ENCODE data around the gene DPF3. TPM values are rescaled to one million over a fixed set of nuclear protein-coding genes. Genes with fewer than 3 reads are reported as not detected.

Gene DPF3
- total and polyA plus RNA-seq, 9 of the 15 experiments (the other 6 are each of a cell fraction or from before 2014, with no cell fraction given) = 0.21 to 4.9 (median 1.2) TPM

DNA sequence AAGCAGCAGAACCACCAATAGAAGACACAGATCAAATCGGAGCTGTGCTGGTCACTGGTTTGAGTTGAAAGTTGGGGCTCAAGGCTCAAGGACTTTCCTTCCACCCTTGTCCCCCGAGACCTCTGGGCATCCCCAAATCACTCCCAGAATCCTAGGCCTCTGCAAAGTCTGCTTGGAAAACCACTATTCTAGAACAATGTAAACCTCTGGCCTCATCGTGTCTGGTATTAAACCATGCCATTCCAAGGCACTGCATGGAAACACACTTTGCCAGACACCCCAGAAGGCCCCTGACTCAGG, 288.0 kb downstream of the DPF3 start (continued):
- TF ChIP-seq, protein P1, sequence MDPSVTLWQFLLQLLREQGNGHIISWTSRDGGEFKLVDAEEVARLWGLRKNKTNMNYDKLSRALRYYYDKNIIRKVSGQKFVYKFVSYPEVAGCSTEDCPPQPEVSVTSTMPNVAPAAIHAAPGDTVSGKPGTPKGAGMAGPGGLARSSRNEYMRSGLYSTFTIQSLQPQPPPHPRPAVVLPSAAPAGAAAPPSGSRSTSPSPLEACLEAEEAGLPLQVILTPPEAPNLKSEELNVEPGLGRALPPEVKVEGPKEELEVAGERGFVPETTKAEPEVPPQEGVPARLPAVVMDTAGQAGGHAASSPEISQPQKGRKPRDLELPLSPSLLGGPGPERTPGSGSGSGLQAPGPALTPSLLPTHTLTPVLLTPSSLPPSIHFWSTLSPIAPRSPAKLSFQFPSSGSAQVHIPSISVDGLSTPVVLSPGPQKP (CRISPR knock-in tag; IDR thresholded peaks at IDR 0.05) = no peak
- TF ChIP-seq, protein P2, sequence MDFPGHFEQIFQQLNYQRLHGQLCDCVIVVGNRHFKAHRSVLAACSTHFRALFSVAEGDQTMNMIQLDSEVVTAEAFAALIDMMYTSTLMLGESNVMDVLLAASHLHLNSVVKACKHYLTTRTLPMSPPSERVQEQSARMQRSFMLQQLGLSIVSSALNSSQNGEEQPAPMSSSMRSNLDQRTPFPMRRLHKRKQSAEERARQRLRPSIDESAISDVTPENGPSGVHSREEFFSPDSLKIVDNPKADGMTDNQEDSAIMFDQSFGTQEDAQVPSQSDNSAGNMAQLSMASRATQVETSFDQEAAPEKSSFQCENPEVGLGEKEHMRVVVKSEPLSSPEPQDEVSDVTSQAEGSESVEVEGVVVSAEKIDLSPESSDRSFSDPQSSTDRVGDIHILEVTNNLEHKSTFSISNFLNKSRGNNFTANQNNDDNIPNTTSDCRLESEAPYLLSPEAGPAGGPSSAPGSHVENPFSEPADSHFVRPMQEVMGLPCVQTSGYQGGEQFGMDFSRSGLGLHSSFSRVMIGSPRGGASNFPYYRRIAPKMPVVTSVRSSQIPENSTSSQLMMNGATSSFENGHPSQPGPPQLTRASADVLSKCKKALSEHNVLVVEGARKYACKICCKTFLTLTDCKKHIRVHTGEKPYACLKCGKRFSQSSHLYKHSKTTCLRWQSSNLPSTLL (IDR thresholded peaks at IDR 0.05) = no peak
- TF ChIP-seq YBX1 (IDR thresholded peaks at IDR 0.05) = no peak

DNA sequence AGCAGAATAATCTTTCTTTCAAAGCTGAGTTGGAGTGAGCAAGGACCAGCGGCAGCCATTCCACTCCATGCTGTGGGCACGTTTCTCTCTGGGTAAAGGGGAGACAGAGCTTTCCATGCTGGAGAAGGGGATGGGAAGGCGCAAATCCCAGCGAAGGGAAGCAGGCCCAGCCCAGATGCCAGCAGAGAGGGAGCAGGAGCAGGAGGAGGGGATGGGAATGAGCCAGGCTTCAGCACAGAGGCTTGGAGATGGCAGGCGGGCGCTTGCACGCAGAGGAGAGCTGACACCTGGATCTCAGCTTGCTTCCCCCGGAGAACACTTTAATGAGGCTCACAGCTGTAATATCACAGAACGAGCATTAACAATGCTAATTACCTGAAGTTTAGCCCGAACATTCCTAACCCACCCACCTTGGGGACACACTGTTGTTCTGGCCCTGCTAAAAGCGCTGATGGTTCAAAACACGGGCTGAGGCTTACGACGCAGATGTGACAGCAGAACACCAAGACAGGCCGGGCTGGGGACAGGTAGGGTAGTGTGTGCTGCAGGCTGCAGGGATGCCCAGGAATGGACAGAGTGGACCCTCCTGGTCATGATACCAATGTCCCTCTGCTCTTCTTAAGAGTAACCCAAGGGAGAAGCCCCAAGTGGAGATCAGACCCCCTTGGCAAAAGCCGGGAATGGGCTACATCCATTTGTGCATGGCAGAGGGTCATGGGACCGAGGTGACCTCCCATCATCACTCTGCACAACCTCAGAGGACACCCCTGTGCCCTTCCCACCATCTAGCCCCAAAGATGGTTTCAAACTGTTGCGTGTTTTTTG, 288.6 kb downstream of the DPF3 start:
- Histone ChIP-seq H4K20me1 (replicated peaks; ENCODE audit: control insufficient read depth, insufficient read depth, low read length) (no peaks in the 10 kb centered on the region), H3K27me3 (ENCODE audit: control insufficient read depth in 2 of 2, insufficient read depth in 2 of 2, low read length in 2 of 2) (peaks cover 8 to 39% of the 10 kb centered on the region in 2 experiments), H3K36me3 (ENCODE audit: control insufficient read depth, insufficient read depth, low read length) (no peaks in the 10 kb centered on the region), H3K4me3 (no peak overlapping the region), H3K79me2 (ENCODE audit: control insufficient read depth, insufficient read depth, low read length) (no peaks in the 10 kb centered on the region), H3K9me3 (replicated peaks; ENCODE audit: control insufficient read depth, insufficient read depth, low read depth, low read length) (no peaks in the 10 kb centered on the region), H3K4me1 (replicated peaks in 1 of 2; ENCODE audit: control insufficient read depth in 2 of 2, insufficient read depth in 2 of 2, low read length in 2 of 2) (peaks cover 0 to 5% of the 10 kb centered on the region in 2 experiments; a peak in 1 of 5 replicates), H3K9me1 (ENCODE audit: control insufficient read depth, insufficient read depth, low read length) (no peaks in the 10 kb centered on the region), H3K4me2 (ENCODE audit: insufficient read depth, low read length) (no peak overlapping the region), H3K27ac (ENCODE audit: extremely low read depth, low read depth, low read length) (no peak overlapping the region), H2AFZ (ENCODE audit: low read depth, low read length) (no peak overlapping the region), H3K9ac (ENCODE audit: insufficient read depth in 1 of 2, low read depth in 2 of 2, low read length in 2 of 2) (no peak overlapping the region)
- WGBS (ENCODE audit: insufficient coverage, low coverage, missing lambda C conversion rate) = 0% methylated on average over 14 of the region's 18 CpGs
- CTCF ChIA-PET (ENCODE audit: low intra/inter-chr PET ratio) = no interaction called here
- no TSS peak for BruUV-seq (replicated peaks)
- in situ Hi-C loops (cut with MboI) = no loop called here
- FAIRE-seq = no peak
- TF ChIP-seq, protein P3, sequence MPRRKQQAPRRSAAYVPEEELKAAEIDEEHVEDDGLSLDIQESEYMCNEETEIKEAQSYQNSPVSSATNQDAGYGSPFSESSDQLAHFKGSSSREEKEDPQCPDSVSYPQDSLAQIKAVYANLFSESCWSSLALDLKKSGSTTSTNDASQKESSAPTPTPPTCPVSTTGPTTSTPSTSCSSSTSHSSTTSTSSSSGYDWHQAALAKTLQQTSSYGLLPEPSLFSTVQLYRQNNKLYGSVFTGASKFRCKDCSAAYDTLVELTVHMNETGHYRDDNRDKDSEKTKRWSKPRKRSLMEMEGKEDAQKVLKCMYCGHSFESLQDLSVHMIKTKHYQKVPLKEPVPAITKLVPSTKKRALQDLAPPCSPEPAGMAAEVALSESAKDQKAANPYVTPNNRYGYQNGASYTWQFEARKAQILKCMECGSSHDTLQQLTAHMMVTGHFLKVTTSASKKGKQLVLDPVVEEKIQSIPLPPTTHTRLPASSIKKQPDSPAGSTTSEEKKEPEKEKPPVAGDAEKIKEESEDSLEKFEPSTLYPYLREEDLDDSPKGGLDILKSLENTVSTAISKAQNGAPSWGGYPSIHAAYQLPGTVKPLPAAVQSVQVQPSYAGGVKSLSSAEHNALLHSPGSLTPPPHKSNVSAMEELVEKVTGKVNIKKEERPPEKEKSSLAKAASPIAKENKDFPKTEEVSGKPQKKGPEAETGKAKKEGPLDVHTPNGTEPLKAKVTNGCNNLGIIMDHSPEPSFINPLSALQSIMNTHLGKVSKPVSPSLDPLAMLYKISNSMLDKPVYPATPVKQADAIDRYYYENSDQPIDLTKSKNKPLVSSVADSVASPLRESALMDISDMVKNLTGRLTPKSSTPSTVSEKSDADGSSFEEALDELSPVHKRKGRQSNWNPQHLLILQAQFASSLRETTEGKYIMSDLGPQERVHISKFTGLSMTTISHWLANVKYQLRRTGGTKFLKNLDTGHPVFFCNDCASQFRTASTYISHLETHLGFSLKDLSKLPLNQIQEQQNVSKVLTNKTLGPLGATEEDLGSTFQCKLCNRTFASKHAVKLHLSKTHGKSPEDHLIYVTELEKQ (CRISPR knock-in tag; IDR thresholded peaks at IDR 0.05) = no peak
- TF ChIP-seq ZNF764 (CRISPR knock-in tag; IDR thresholded peaks at IDR 0.05; ENCODE audit: low read depth) (no peak), KLF10 (CRISPR knock-in tag; IDR thresholded peaks at IDR 0.05) (no peak)
- no peak for ATAC-seq
- no peak for DNase-seq (ENCODE audit: extremely low read depth in 1 of 4, low spot score in 3 of 4)
- intact Hi-C loops (cut with micrococcal nuclease) = no loop called here
- POLR2A ChIA-PET = no interaction called here

Measured in K562 (cell line).